Effector memory CD8-positive, alpha-beta T cell (primary cell): ENCODE data around the gene STK32C.

ENCODE experiments used
- ATAC-seq: fragments of 150-1000 bp; cut with Tn5 transposase; replicated peaks from 2 replicates; pipeline ENCODE4 v1.10.0; 2021; ENCODE audit warnings: mild to moderate bottlenecking, moderate library complexity
- DNase-seq, 3 experiments: peaks; one replicate each; pipeline ENCODE4 v3.0.0; 2021
- H3K27ac Mint-ChIP-seq, 2 donors: one replicate each; pipeline ENCODE4 v1.8.0; 2022; ENCODE audit warnings: mild to moderate bottlenecking in 2 of 2, mixed read lengths in 2 of 2, moderate library complexity in 2 of 2
- H3K27me3 Mint-ChIP-seq, 2 donors: one replicate each; pipeline ENCODE4 v1.8.0; 2022; ENCODE audit warnings: mixed read lengths in 2 of 2
- H3K36me3 Mint-ChIP-seq: one replicate; pipeline ENCODE4 v1.8.0; 2022; ENCODE audit warnings: mild to moderate bottlenecking, moderate library complexity, mixed read lengths; ENCODE audit not compliant: insufficient read depth
- H3K4me1 Mint-ChIP-seq, 2 donors: one replicate each; pipeline ENCODE4 v1.8.0; 2022; ENCODE audit warnings: low read depth in 2 of 2, mixed read lengths in 2 of 2
- H3K4me3 Mint-ChIP-seq, 2 donors: one replicate each; pipeline ENCODE4 v1.8.0; 2022; ENCODE audit warnings: mild to moderate bottlenecking in 2 of 2, mixed read lengths in 2 of 2, moderate library complexity in 2 of 2
- H3K9me3 Mint-ChIP-seq, 2 donors: one replicate each; pipeline ENCODE4 v1.8.0; 2022; ENCODE audit warnings: mixed read lengths in 2 of 2

The STK32C gene

DNA sequence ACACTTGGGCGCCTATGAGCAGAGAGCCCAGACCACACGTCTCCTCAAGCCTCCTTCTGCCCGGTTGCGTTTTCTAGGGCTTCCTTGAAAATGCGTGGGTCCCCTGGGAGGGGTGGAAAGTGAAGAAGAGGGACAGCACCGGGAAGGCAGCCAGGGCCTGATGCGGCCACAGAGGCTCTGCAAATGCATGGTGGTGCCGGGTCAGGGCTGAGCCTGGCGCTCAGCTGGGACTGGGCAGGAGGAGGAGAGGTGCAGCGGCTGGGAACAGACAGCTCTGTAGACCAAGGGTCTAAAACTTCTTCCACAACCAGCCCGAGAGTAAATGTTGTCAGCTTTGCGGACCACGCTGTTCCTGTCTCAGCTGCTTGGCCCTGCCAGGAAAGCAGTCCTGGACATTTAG lies 119.4 kb downstream of the STK32C start:
- no peak for DNase-seq
- no peak overlapping the region for H3K4me3 Mint-ChIP-seq
- peaks cover 39 to 62% of the 10 kb centered on the region in 2 donors for H3K27me3 Mint-ChIP-seq
- H3K9me3 Mint-ChIP-seq, result no peaks in the 10 kb centered on the region
- ATAC-seq, result no peak
- H3K4me1 Mint-ChIP-seq, result peaks cover 0 to 4% of the 10 kb centered on the region in 2 donors
- peaks cover 9% of the 10 kb centered on the region for H3K36me3 Mint-ChIP-seq
- H3K27ac Mint-ChIP-seq, result no peak overlapping the region

DNA sequence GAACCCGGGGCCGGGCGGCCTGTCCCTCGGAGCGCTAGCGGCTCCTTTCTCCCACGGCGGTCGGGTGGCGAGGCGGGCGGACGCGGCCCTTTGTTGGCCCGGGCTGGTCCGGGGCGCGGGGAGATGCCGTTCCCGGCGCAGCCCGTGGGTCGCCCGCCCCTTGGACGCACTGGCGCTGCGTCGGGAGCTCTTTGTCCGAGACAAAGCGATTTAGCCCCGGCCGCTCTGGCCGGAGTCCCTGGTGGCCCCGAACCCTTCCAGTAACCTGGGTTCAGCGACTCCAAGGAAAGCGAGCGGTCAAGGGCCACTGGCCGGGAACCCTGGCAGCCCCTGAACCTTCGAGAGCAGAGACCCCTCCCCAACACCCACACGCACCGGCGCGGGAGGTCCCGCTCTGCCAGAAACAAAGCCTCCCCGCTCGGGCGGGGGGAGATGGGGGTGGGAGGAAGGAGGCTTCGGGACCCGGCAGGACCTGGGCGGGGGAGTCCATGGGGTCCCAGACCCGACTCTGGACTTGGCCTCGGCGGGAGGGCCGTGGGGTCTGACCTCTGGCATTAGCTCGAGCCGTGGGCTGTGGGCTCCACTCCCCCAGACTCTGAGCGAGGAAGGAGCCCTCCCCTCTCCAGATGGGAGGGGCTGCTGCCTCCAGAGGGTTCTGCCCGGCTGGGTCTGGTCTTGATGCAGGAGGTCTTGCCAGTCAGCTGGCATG lies 120.2 kb downstream of the STK32C start:
- DNase-seq, result no peak
- no peak overlapping the region for H3K4me3 Mint-ChIP-seq
- H3K27me3 Mint-ChIP-seq, result peaks cover 44 to 61% of the 10 kb centered on the region in 2 donors
- peaks cover 0 to 4% of the 10 kb centered on the region in 2 donors for H3K4me1 Mint-ChIP-seq
- H3K36me3 Mint-ChIP-seq, result peaks cover 9% of the 10 kb centered on the region
- H3K27ac Mint-ChIP-seq, result no peak overlapping the region
- no peaks in the 10 kb centered on the region for H3K9me3 Mint-ChIP-seq
- ATAC-seq, result no peak

DNA sequence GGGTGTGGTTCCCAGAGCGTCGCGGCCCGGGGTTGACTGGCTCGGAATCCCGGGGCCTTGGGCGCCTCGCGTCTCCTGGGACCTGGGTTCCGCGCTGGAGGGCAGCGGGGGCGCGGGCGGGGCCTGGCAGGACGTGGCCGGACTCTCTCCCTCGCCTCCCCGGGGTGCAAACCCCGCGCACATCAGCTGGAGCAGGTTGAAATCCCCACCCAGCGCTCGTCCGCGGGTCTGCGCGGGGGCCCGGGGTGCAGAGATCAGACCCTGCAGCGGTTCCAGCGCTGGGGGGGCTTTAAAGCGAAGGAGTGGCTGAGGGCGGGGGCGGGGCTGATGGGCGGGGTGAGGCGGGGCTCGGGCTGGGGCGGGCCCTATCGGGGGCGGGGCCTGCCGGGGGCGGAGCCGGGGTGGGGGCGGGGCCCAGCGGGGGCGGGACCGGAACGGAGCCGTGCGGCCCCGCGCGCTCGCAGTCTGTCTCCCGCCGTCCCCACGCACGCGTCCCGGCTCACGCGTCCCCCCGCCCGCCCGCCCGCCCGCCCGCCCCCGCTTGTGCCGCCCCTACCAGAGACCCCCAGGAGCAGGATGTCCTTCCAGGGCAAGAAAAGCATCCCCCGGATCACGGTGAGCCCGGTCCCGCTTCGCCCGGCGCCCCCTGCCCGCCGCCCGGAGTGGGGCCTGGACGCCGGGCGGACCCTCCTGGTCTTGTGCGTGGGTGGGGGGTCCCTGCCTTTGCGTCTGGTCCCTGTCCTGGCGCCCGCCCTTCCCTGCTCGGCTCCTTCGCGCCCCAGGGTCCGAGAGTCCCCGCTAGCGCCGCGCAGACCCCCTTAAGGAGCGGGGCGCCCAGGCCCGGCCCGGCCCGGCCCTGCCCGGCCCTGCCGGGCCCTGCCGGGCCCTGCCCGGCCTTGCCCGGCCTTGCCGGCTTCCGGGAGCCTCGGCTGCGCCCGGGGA lies 121.0 kb downstream of the STK32C start, which contains the start of gene DPYSL4:
Gene DPYSL4, plus strand, starts transcription at position 461 of the 942 bp plus-strand sequence. Its CDS starts 116 bp downstream, at position 577.
- Mint-ChIP-seq H3K27me3 (peaks cover 44 to 58% of the 10 kb centered on the region in 2 donors), H3K27ac (no peak within 1 kb of the TSS), H3K36me3 (peaks cover 9% of the 10 kb centered on the region), H3K9me3 (no peaks in the 10 kb centered on the region), H3K4me1 (peaks cover 0 to 4% of the 10 kb centered on the region in 2 donors), H3K4me3 (peak within 1 kb of the TSS in 1 of 2 donors; percentile 19)
- ATAC-seq (peak; percentile 35), DNase-seq (no peak)

DNA sequence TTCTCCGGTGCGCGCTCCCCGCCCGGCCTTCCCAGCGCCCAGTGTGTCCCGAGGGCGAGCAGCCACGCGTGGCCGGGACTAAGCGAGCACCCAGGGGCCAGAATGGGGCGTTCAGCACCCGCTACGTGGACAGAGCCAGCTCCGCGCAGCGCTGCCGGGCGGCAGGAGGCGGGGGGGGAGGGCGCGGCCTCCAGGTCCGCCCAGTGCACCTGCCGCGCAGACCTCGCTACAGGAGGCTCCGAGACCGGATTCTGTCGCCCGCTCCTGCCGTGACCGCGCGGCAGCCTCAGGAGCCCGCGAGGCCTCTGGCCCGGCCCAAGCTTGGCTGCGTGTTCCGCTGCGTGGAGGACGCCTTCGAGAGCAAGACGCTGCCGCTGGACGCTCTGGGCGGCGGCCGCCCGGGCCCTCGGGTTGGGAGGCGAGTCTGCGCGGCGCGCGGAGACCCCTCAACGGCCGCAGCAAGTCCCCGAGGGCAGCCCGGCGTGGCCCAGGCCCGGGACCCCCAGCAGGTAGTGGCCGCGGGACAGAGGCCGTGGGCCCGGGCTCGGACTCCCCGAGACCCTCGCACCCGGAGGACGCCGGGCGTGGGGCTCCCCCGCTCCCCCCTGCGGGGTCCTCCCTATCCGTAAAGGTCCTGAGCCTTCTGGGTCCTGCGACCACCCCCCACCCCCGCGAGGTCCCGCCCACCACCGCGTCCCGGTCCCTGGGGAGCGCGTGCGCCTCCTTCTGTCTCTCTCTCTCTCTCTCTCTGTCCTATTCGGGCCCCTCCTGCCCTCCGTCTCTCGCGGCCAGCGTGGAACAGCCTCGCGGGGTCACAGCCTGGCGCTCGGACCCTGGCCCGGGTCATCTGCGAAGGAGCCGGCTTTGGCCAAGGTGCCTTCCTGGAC lies 121.9 kb downstream of the STK32C start:
- peak overlapping the region in 1 of 2 donors; percentile 19 for H3K4me3 Mint-ChIP-seq
- H3K9me3 Mint-ChIP-seq, result no peaks in the 10 kb centered on the region
- peaks cover 9% of the 10 kb centered on the region for H3K36me3 Mint-ChIP-seq
- ATAC-seq, result peak; percentile 90
- peaks cover 0 to 4% of the 10 kb centered on the region in 2 donors for H3K4me1 Mint-ChIP-seq
- peaks cover 44 to 58% of the 10 kb centered on the region in 2 donors for H3K27me3 Mint-ChIP-seq
- no peak overlapping the region for H3K27ac Mint-ChIP-seq
- peak; percentile 29 to 40 (median 34) for DNase-seq

DNA sequence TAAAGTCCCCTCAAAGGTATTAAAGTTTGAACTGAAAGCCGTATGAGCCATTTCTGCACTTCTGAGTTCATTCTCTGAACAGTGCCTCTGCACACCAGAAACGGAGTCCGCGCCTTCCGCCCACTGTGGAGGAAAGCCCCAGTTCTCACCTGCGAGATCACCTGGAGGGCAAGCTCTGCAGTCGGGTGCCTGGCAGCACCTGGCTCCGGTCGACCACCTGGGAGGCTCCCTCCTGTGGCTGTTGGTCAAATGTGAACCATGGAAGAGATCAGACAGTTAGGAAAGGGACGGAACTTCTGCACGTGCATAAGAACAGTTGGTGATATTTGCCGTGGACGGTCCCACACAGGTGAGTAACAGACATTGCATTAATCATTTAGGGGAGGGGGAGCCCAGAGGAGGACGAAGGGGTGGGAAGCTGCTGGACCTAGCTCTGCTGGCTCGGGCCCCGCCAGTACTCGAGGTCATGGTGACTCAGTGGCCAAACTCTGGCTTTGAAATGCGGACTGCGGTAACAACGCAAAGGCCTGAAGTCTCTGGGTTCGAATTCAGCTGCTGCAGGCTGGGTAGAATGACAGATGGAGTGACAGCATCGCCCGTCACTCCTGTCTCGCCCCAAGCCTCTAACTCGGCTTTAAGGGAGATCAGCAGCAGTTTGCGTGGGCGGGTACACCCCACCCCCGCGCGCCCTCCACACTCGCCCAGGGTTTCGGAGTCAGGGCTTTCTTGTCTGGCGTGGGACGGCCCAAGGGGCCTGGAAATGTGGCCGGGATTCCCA lies 122.7 kb downstream of the STK32C start:
- Mint-ChIP-seq H3K36me3 (peaks cover 9% of the 10 kb centered on the region), H3K27ac (no peak overlapping the region), H3K4me1 (peaks cover 0 to 4% of the 10 kb centered on the region in 2 donors), H3K27me3 (peaks cover 44 to 52% of the 10 kb centered on the region in 2 donors), H3K9me3 (no peaks in the 10 kb centered on the region), H3K4me3 (peak overlapping the region in 1 of 2 donors; percentile 54)
- no peak for ATAC-seq
- DNase-seq, result no peak

DNA sequence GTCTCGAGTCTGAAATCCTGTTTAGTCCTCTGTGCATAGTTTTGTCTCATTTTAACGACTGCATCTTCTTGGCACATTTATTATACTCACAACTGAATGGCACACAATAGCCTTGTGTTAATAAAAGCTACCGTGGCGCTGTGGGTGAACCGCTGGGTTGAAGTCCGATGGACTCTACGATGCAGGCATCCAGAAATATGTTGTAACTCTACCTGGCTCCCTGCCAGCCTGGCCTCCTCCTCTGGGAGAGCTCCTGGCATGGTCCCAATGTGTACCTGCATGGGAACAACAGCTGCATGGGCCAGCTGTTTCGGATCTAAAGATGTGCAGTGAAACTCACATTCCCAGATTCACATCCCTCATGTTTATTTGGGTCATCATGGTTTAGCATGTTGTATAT lies 124.7 kb downstream of the STK32C start:
- DNase-seq (no peak), ATAC-seq (no peak)
- no peak overlapping the region for H3K4me3 Mint-ChIP-seq
- no peak overlapping the region for H3K27ac Mint-ChIP-seq
- no peaks in the 10 kb centered on the region for H3K9me3 Mint-ChIP-seq
- H3K36me3 Mint-ChIP-seq, result peaks cover 6% of the 10 kb centered on the region
- peaks cover 34 to 50% of the 10 kb centered on the region in 2 donors for H3K27me3 Mint-ChIP-seq
- peaks cover 0 to 4% of the 10 kb centered on the region in 2 donors for H3K4me1 Mint-ChIP-seq

DNA sequence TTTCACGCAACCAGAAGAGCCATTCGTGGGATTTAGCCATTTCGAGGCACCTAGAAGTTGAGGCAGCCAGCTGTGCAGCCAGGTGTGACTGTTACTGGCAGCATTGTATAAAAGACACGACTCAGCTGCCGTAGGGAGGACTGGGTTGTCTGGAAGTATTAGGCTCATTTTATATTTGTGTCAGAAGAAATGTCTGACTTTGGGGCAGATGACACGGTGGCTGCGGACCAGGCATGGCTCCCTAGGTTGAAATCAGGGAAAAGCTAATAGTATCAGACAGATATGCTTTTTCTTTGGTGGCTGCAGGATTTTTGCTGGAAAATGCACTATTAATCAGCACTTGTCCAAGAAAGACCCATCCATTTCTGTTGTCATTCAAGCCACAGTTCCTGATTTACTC lies 125.2 kb downstream of the STK32C start:
- DNase-seq, result no peak
- H3K27me3 Mint-ChIP-seq, result peaks cover 35 to 50% of the 10 kb centered on the region in 2 donors
- ATAC-seq, result no peak
- no peak overlapping the region for H3K27ac Mint-ChIP-seq
- H3K9me3 Mint-ChIP-seq, result no peaks in the 10 kb centered on the region
- peaks cover 0 to 3% of the 10 kb centered on the region in 2 donors for H3K4me1 Mint-ChIP-seq
- H3K4me3 Mint-ChIP-seq, result no peak overlapping the region
- peaks cover 1% of the 10 kb centered on the region for H3K36me3 Mint-ChIP-seq

DNA sequence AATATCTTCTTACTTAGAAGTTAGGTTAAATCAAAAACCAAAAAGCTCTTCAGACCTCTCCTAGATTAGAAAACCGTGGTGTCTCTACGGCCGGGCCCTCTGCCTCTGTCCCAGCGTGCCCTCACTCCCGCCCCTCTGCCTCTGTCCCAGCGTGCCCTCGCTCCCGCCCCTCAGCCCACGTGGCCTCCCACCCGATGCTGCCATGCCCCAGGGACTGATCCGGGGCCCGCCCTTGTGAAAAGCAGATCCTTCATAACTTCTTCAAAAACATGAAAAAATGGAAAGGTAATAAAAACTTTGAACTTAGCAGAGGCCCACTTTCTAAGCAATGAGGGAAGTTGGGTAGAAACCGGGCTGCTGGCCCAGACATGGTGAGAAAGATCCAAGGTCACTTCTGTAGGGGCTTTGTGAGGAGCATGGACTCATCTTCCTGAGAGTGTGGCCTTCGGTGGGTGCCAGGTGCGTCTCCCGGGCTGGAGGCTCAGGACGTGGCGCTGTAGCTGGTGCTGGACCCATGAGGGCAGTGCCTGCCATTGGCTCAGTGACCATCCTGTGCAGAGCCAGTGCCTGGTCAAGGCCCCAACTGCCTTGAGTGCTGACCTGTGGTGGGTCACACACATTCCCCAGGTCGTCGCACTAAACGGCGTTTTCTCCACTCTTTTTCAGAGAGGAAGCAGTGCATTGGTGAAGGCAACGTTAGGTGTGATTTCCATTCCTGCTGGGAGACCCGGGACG lies 125.9 kb downstream of the STK32C start:
- Mint-ChIP-seq H3K27ac (no peak overlapping the region), H3K27me3 (peaks cover 42 to 56% of the 10 kb centered on the region in 2 donors), H3K4me1 (peaks cover 0 to 3% of the 10 kb centered on the region in 2 donors), H3K9me3 (no peaks in the 10 kb centered on the region), H3K4me3 (no peak overlapping the region), H3K36me3 (no peaks in the 10 kb centered on the region)
- no peak for ATAC-seq
- DNase-seq, result no peak

DNA sequence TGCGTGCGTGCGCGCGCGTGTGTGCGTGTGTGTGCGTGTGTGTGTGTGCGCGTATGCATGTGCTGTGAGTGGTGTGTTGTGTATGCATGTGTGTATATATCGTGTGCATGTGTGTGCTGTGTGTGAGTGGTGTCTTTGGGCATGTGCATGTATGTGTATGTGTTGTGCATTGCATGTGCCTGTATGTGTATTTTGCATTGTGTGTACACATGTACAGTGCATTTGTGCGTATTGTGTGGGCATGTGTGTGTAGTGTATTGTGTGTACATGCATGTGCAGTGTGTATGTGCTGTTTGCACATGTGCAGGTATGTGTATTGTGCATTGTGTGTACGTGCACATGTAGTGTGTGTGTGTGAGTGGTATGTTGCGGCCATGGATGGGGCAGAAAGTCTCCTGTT lies 127.0 kb downstream of the STK32C start:
- H3K27ac Mint-ChIP-seq, result no peak overlapping the region
- ATAC-seq (no peak), DNase-seq (no peak)
- H3K36me3 Mint-ChIP-seq, result no peaks in the 10 kb centered on the region
- peaks cover 50 to 66% of the 10 kb centered on the region in 2 donors for H3K27me3 Mint-ChIP-seq
- H3K4me1 Mint-ChIP-seq, result peaks cover 0 to 3% of the 10 kb centered on the region in 2 donors
- H3K4me3 Mint-ChIP-seq, result no peak overlapping the region
- no peaks in the 10 kb centered on the region for H3K9me3 Mint-ChIP-seq

DNA sequence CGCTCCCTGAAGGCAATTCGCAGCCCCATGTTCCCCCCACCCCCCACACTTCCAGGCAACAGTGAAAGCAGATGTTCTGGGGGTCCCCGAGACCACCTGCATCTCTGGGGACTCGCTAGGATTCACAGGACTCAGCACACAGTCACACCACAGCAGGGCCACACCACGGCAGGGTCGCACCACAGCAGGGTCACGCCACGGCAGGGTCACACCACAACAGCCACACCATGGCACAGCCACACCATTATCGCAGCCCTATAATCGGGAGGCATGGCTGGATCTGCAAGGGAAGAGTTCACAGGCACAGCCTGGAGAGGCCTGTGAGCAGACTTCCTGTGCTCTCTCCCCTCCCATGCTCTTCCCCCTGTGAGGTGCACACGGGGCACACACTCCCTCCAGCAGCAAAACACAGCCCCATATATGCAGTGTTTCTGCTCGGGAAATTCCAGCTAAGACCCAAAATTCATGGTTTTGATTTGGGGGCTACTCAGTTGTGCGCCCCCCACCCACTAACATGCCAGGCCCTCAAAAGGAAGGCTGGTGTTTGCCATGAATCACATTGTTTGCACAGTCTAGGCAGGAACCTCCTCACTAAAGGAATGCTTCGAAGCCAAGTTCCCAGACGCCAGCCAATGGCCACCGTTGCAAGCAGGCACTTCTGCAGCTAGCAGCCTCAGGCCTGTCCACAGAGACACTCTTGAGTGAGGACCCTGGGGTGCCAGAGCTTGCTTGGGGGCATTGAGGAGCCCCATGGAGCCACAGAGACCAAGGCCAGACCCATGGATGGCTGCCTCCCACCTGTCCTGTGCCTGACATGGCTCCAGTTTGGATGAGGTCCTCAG lies 128.0 kb downstream of the STK32C start:
- Mint-ChIP-seq H3K27ac (no peak overlapping the region), H3K4me1 (peaks cover 0 to under 1% of the 10 kb centered on the region in 2 donors), H3K4me3 (no peak overlapping the region), H3K9me3 (no peaks in the 10 kb centered on the region), H3K36me3 (no peaks in the 10 kb centered on the region), H3K27me3 (peaks cover 45 to 59% of the 10 kb centered on the region in 2 donors)
- ATAC-seq (no peak), DNase-seq (no peak)
